Naive thymus-derived CD8-positive, alpha-beta T cell (primary cell): ENCODE data around the gene ADAMTS17. TPM values are rescaled to one million over a fixed set of nuclear protein-coding genes. Genes with fewer than 3 reads are reported as not detected.

Source experiments
- ATAC-seq, 2 donors: fragments of 150-1000 bp; cut with Tn5 transposase in 1 of 2; sonication (Bioruptor Pico), chemical (Tn5 transposase) in 1 of 2; 1 replicate in 1 of 2; 2 replicates in 1 of 2; pipeline ENCODE4 v1.10.0; 2021; ENCODE audit warnings: mild to moderate bottlenecking in 2 of 2, moderate library complexity in 2 of 2
- POLR2A ChIA-PET: fragments of 350-600 bp; sonication (Branson Sonifier 250); formaldehyde crosslinking; loops from one replicate; lab custom pipeline; 2021; ENCODE audit warnings: antibody characterized with exemption; lab: Charles Lee
- DNase-seq, 10 donors: peaks; one replicate each; pipeline versions ENCODE4 v3.0.0 to v3.0.0-alpha.2; 2020 to 2022
- H3K27ac Mint-ChIP-seq, 10 donors: one replicate each; pipeline ENCODE4 v1.8.0; 2020 to 2022; ENCODE audit warnings: mild to moderate bottlenecking in 10 of 10, mixed read lengths in 10 of 10, moderate library complexity in 4 of 10, inconsistent platforms in 1 of 10
- H3K27me3 Mint-ChIP-seq, 5 donors: one replicate each; pipeline ENCODE4 v1.8.0; 2021 to 2022; ENCODE audit warnings: mixed read lengths in 5 of 5
- H3K36me3 Mint-ChIP-seq, 3 donors: one replicate each; pipeline ENCODE4 v1.8.0; 2020 to 2022; ENCODE audit warnings: mixed read lengths in 3 of 3, mild to moderate bottlenecking in 2 of 3, inconsistent platforms in 1 of 3
- H3K4me1 Mint-ChIP-seq, 4 donors: one replicate each; pipeline ENCODE4 v1.8.0; 2021 to 2022; ENCODE audit warnings: mixed read lengths in 4 of 4
- H3K4me3 Mint-ChIP-seq, 10 donors: one replicate each; pipeline ENCODE4 v1.8.0; 2020 to 2022; ENCODE audit warnings: mild to moderate bottlenecking in 10 of 10, mixed read lengths in 10 of 10, moderate library complexity in 6 of 10, inconsistent platforms in 1 of 10
- H3K9me3 Mint-ChIP-seq, 9 donors: one replicate each; pipeline ENCODE4 v1.8.0; 2020 to 2022; ENCODE audit warnings: mixed read lengths in 9 of 9, mild to moderate bottlenecking in 3 of 9, inconsistent platforms in 1 of 9, moderate library complexity in 1 of 9
- polyA plus RNA-seq, 3 donors: library from polyadenylated mRNA; unstranded; fragments of 300-500 nt; fragmentation: Illumina TruSeq; gene quantifications; one replicate each; pipeline ENCODE4 v1.2.3, GENCODE V29; 2021
- total RNA-seq, 8 experiments: library from RNA in 2 of 8; stranded (reverse) in 2 of 8; gene quantifications; one replicate each; pipeline ENCODE4 v1.2.3 and lab custom pipeline; 2021 to 2026

The ADAMTS17 gene
- total and polyA plus RNA-seq, 5 experiments from 2014 or later = 0.20 to 4.6 (median 1.8) TPM

- no peaks in the 10 kb centered on the region for H3K4me1 Mint-ChIP-seq
- H3K9me3 Mint-ChIP-seq = peaks cover 0 to 9% (median 0%) of the 10 kb centered on the region in 9 donors
- peak overlapping the region in 1 of 10 donors; percentile 57 for H3K27ac Mint-ChIP-seq
- no peak for DNase-seq
- no peak overlapping the region for H3K4me3 Mint-ChIP-seq
- POLR2A ChIA-PET = no interaction called here
- ATAC-seq = no peak
- H3K27me3 Mint-ChIP-seq = peaks cover 0 to 3% (median 0%) of the 10 kb centered on the region in 5 donors
- peaks cover 0 to 5% (median 0%) of the 10 kb centered on the region in 3 donors for H3K36me3 Mint-ChIP-seq
Measured at GRCh38 chr15:100002787-100003536, 338.8 kb downstream of the ADAMTS17 start.

- peaks cover 0 to 9% (median 0%) of the 10 kb centered on the region in 9 donors for H3K9me3 Mint-ChIP-seq
- peak overlapping the region in 1 of 10 donors; percentile 22 for H3K27ac Mint-ChIP-seq
- H3K4me1 Mint-ChIP-seq = no peaks in the 10 kb centered on the region
- ATAC-seq (no peak), DNase-seq (no peak)
- peaks cover 0 to 5% (median 0%) of the 10 kb centered on the region in 3 donors for H3K36me3 Mint-ChIP-seq
- POLR2A ChIA-PET = no interaction called here
- peak overlapping the region in 1 of 10 donors; percentile 7 for H3K4me3 Mint-ChIP-seq
- no peaks in the 10 kb centered on the region for H3K27me3 Mint-ChIP-seq
Measured at GRCh38 chr15:100002086-100002620, 339.6 kb downstream of the ADAMTS17 start.

- ATAC-seq = no peak
- POLR2A ChIA-PET = no interaction called here
- peaks cover 0 to 9% (median 0%) of the 10 kb centered on the region in 9 donors for H3K9me3 Mint-ChIP-seq
- H3K36me3 Mint-ChIP-seq = peaks cover 0 to 5% (median 3%) of the 10 kb centered on the region in 3 donors
- H3K4me1 Mint-ChIP-seq = no peaks in the 10 kb centered on the region
- H3K27me3 Mint-ChIP-seq = no peaks in the 10 kb centered on the region
- H3K4me3 Mint-ChIP-seq = no peak overlapping the region
- no peak for DNase-seq
- peak overlapping the region in 1 of 10 donors; percentile 53 for H3K27ac Mint-ChIP-seq
Measured at GRCh38 chr15:100001405-100001804, 340.4 kb downstream of the ADAMTS17 start.

GRCh38 chr15:99999282-100000070 is 342.3 kb downstream of the ADAMTS17 start:
- ATAC-seq (no peak), DNase-seq (no peak)
- POLR2A ChIA-PET = no interaction called here
- Mint-ChIP-seq H3K4me3 (no peak overlapping the region), H3K27ac (peak overlapping the region in 1 of 10 donors; percentile 3), H3K9me3 (peaks cover 0 to 9% (median 0%) of the 10 kb centered on the region in 9 donors), H3K27me3 (no peaks in the 10 kb centered on the region), H3K4me1 (no peaks in the 10 kb centered on the region), H3K36me3 (peaks cover 2 to 5% (median 3%) of the 10 kb centered on the region in 3 donors)

- Mint-ChIP-seq H3K9me3 (peaks cover 0 to 5% (median 0%) of the 10 kb centered on the region in 9 donors), H3K36me3 (peaks cover 2 to 4% (median 3%) of the 10 kb centered on the region in 3 donors), H3K4me1 (no peaks in the 10 kb centered on the region), H3K27ac (no peak overlapping the region), H3K4me3 (no peak overlapping the region), H3K27me3 (no peaks in the 10 kb centered on the region)
- ATAC-seq = no peak
- no peak for DNase-seq
- POLR2A ChIA-PET = no interaction called here
Measured at GRCh38 chr15:99998661-99999101, 343.1 kb downstream of the ADAMTS17 start.

GRCh38 chr15:99997112-99997651 is 344.6 kb downstream of the ADAMTS17 start:
- Mint-ChIP-seq H3K9me3 (no peaks in the 10 kb centered on the region), H3K36me3 (peaks cover 0 to 8% (median 6%) of the 10 kb centered on the region in 3 donors), H3K27ac (no peak overlapping the region), H3K4me3 (no peak overlapping the region), H3K4me1 (no peaks in the 10 kb centered on the region), H3K27me3 (no peaks in the 10 kb centered on the region)
- POLR2A ChIA-PET = no interaction called here
- DNase-seq = no peak
- ATAC-seq = no peak

GRCh38 chr15:99996660-99997059 is 345.1 kb downstream of the ADAMTS17 start:
- no peak overlapping the region for H3K4me3 Mint-ChIP-seq
- peaks cover 0 to 1% (median 0%) of the 10 kb centered on the region in 9 donors for H3K9me3 Mint-ChIP-seq
- H3K27ac Mint-ChIP-seq = no peak overlapping the region
- ATAC-seq (no peak), DNase-seq (no peak)
- no peaks in the 10 kb centered on the region for H3K27me3 Mint-ChIP-seq
- H3K4me1 Mint-ChIP-seq = no peaks in the 10 kb centered on the region
- peaks cover 0 to 11% (median 9%) of the 10 kb centered on the region in 3 donors for H3K36me3 Mint-ChIP-seq
- POLR2A ChIA-PET = no interaction called here

- Mint-ChIP-seq H3K27me3 (no peaks in the 10 kb centered on the region), H3K9me3 (peaks cover 0 to 4% (median 0%) of the 10 kb centered on the region in 9 donors), H3K4me3 (no peak overlapping the region), H3K27ac (no peak overlapping the region), H3K36me3 (peaks cover 0 to 14% (median 10%) of the 10 kb centered on the region in 3 donors), H3K4me1 (no peaks in the 10 kb centered on the region)
- POLR2A ChIA-PET = no interaction called here
- DNase-seq = no peak
- ATAC-seq = no peak
Measured at GRCh38 chr15:99995543-99995942, 346.2 kb downstream of the ADAMTS17 start.

- DNase-seq = no peak
- H3K36me3 Mint-ChIP-seq = peaks cover 0 to 14% (median 10%) of the 10 kb centered on the region in 3 donors
- H3K27me3 Mint-ChIP-seq = no peaks in the 10 kb centered on the region
Measured at GRCh38 chr15:99994849-99995248, 346.9 kb downstream of the ADAMTS17 start.

GRCh38 chr15:99993681-99994131 is 348.1 kb downstream of the ADAMTS17 start:
- Mint-ChIP-seq H3K27ac (peak overlapping the region in 1 of 10 donors; percentile 35), H3K9me3 (peaks cover 0 to 4% (median 0%) of the 10 kb centered on the region in 9 donors), H3K4me3 (no peak overlapping the region), H3K4me1 (no peaks in the 10 kb centered on the region), H3K36me3 (peaks cover under 1 to 19% (median 13%) of the 10 kb centered on the region in 3 donors), H3K27me3 (no peaks in the 10 kb centered on the region)
- ATAC-seq (no peak), DNase-seq (no peak)
- POLR2A ChIA-PET = no interaction called here

More at GRCh38 chr15:99994849-99995248, 346.9 kb downstream of the ADAMTS17 start:
- peaks cover 0 to 4% (median 0%) of the 10 kb centered on the region in 9 donors for H3K9me3 Mint-ChIP-seq
- POLR2A ChIA-PET = no interaction called here
- ATAC-seq = no peak
- no peaks in the 10 kb centered on the region for H3K4me1 Mint-ChIP-seq
- H3K4me3 Mint-ChIP-seq = no peak overlapping the region
- no peak overlapping the region for H3K27ac Mint-ChIP-seq

GRCh38 chr15:99993262-99993661 is 348.5 kb downstream of the ADAMTS17 start:
- Mint-ChIP-seq H3K9me3 (peaks cover 0 to 4% (median 0%) of the 10 kb centered on the region in 9 donors), H3K27ac (peak overlapping the region in 1 of 10 donors; percentile 35), H3K4me3 (no peak overlapping the region), H3K27me3 (no peaks in the 10 kb centered on the region), H3K36me3 (peaks cover 5 to 24% (median 13%) of the 10 kb centered on the region in 3 donors), H3K4me1 (no peaks in the 10 kb centered on the region)
- POLR2A ChIA-PET = no interaction called here
- ATAC-seq = no peak
- DNase-seq = no peak

GRCh38 chr15:99992611-99993231 is 349.1 kb downstream of the ADAMTS17 start:
- no peak overlapping the region for H3K4me3 Mint-ChIP-seq
- no peaks in the 10 kb centered on the region for H3K27me3 Mint-ChIP-seq
- no peak overlapping the region for H3K27ac Mint-ChIP-seq
- peaks cover 7 to 27% (median 16%) of the 10 kb centered on the region in 3 donors for H3K36me3 Mint-ChIP-seq
- no peaks in the 10 kb centered on the region for H3K4me1 Mint-ChIP-seq
- ATAC-seq = no peak
- H3K9me3 Mint-ChIP-seq = peaks cover 0 to 9% (median 0%) of the 10 kb centered on the region in 9 donors
- peak in 1 of 10 donors; percentile 36 for DNase-seq
- POLR2A ChIA-PET = no interaction called here
